Mesendoderm (in vitro differentiated cells): ENCODE results near the gene MACROD2.

ENCODE experiments used
- DNase-seq: peaks from one replicate; pipeline ENCODE4 v3.0.0; 2013
- H2AK5ac ChIP-seq: 2 replicates; pipeline ENCODE4 v1.6.1; 2013; ENCODE audit warnings: low read length, inconsistent platforms
- H2BK120ac ChIP-seq: 2 replicates; pipeline ENCODE4 v1.6.1; 2013; ENCODE audit warnings: low read depth, mild to moderate bottlenecking, low read length, moderate library complexity, mixed read lengths
- H2BK15ac ChIP-seq: replicated peaks from 2 replicates; pipeline ENCODE4 v1.6.1; 2013; ENCODE audit warnings: low read depth, mild to moderate bottlenecking, moderate library complexity
- H2BK5ac ChIP-seq: 2 replicates; pipeline ENCODE4 v1.6.1; 2013; ENCODE audit warnings: low read length, inconsistent platforms
- H3K18ac ChIP-seq: 2 replicates; pipeline ENCODE4 v1.6.1; 2013; ENCODE audit warnings: mild to moderate bottlenecking, low read length, mixed read lengths
- H3K23ac ChIP-seq: one replicate; pipeline ENCODE4 v1.6.1; 2013; ENCODE audit warnings: low read length
- H3K27ac ChIP-seq: 2 replicates; pipeline ENCODE4 v1.5.1; 2013; ENCODE audit warnings: low read depth, mild to moderate bottlenecking, inconsistent platforms, low read length, moderate library complexity
- H3K27me3 ChIP-seq: 2 replicates; pipeline ENCODE4 v1.6.1; 2013; ENCODE audit warnings: low read length, control low read depth, mild to moderate bottlenecking, inconsistent platforms; ENCODE audit not compliant: insufficient read depth, poor library complexity
- H3K36me3 ChIP-seq: 2 replicates; pipeline ENCODE4 v1.6.1; 2013; ENCODE audit warnings: low read length, inconsistent platforms; ENCODE audit not compliant: control insufficient read depth, insufficient read depth
- H3K4ac ChIP-seq: one replicate; pipeline ENCODE4 v1.6.1; 2013; ENCODE audit warnings: low read depth, mild to moderate bottlenecking, low read length, moderate library complexity
- H3K4me1 ChIP-seq: 2 replicates; pipeline ENCODE4 v1.6.1; 2013; ENCODE audit warnings: low read depth, low read length, inconsistent platforms; ENCODE audit not compliant: control insufficient read depth
- H3K4me2 ChIP-seq: 2 replicates; pipeline ENCODE4 v1.6.1; 2013; ENCODE audit warnings: low read length
- H3K4me3 ChIP-seq: 2 replicates; pipeline ENCODE4 v1.5.1; 2013; ENCODE audit warnings: mild to moderate bottlenecking, low read length
- H3K56ac ChIP-seq: one replicate; pipeline ENCODE4 v1.6.1; 2013; ENCODE audit warnings: low read length
- H3K79me1 ChIP-seq: 2 replicates; pipeline ENCODE4 v1.6.1; 2013; ENCODE audit warnings: low read length, inconsistent platforms
- H3K79me2 ChIP-seq: 2 replicates; pipeline ENCODE4 v1.6.1; 2013; ENCODE audit warnings: mild to moderate bottlenecking, low read length; ENCODE audit not compliant: control insufficient read depth, insufficient read depth
- H3K9ac ChIP-seq: 2 replicates; pipeline ENCODE4 v1.6.1; 2013; ENCODE audit warnings: low read length, inconsistent platforms
- H4K5ac ChIP-seq: one replicate; pipeline ENCODE4 v1.6.1; 2013; ENCODE audit warnings: low read length
- H4K8ac ChIP-seq: one replicate; pipeline ENCODE4 v1.6.1; 2013; ENCODE audit warnings: low read depth, mild to moderate bottlenecking, control low read depth, low read length, moderate library complexity
- WGBS: extraction: QIAGEN DNeasy Blood & Tissue Kit; methylation state at CpG from one replicate; pipeline ENCODE4 v1.1.7; 2013; ENCODE audit warnings: low lambda C conversion rate, missing lambda C conversion rate; ENCODE audit not compliant: insufficient coverage; ENCODE audit errors: extremely low coverage; 5-methylcytosine and 5-hydroxymethylcytosine counted together

MACROD2 gene

DNA sequence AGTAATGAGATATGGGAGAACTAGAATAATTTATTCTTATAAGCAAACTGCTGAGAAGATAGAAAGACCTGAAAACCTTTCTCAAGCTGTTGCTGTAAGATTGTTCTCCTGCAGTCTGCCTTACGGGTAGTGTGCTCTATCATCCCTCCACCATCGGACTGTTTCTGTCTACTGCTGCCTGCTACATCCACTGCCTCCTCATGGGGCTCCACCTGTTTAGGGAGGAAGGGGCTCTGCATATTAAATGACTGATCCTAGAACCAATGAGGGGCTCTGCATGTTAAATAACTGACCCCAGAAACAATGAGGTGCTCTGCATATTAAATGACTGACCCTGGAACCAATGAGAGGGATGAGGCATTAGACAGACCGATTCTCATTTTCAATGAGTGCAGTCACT, 1923.3 kb downstream of the MACROD2 start:
- no peak overlapping the region for H3K56ac ChIP-seq
- H2BK120ac ChIP-seq: no peak overlapping the region
- H2BK5ac ChIP-seq: no peak overlapping the region
- no peaks in the 10 kb centered on the region for H3K79me1 ChIP-seq
- H4K5ac ChIP-seq: no peak overlapping the region
- H3K4ac ChIP-seq: no peak overlapping the region
- no peaks in the 10 kb centered on the region for H3K4me1 ChIP-seq
- no peak overlapping the region for H2BK15ac ChIP-seq
- no peak overlapping the region for H3K18ac ChIP-seq
- no peak overlapping the region for H3K4me2 ChIP-seq
- no peaks in the 10 kb centered on the region for H3K36me3 ChIP-seq
- no peaks in the 10 kb centered on the region for H3K27me3 ChIP-seq
- no peak overlapping the region for H3K23ac ChIP-seq
- H3K27ac ChIP-seq: no peak overlapping the region
- H3K79me2 ChIP-seq: no peaks in the 10 kb centered on the region
- no peak overlapping the region for H2AK5ac ChIP-seq
- no peak overlapping the region for H3K9ac ChIP-seq
- H3K4me3 ChIP-seq: no peak overlapping the region
- H4K8ac ChIP-seq: no peak overlapping the region
- DNase-seq: peak; percentile 1
- WGBS: no CpG with 5 or more reads among the region's 3 CpGs

DNA sequence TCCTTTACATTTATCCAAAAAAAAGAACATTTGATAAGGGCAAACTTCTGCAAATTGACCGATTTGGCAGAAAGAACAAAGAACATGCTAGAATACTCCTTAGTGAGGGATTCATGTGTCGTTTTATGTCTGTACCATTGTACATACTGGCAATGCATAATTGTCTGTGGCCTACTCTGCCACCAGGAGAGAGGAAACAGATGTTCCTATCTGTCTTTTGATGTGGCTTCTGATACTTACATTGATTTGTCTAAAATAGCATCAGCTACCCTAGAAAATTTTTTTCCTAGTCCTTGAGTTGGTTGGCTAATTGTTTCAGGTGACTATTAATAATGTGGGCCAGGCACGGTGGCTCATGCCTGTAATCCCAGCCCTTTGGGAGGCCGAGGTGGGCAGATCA, 1923.8 kb downstream of the MACROD2 start:
- H3K79me2 ChIP-seq: no peaks in the 10 kb centered on the region
- H4K5ac ChIP-seq: no peak overlapping the region
- H3K56ac ChIP-seq: no peak overlapping the region
- H3K27ac ChIP-seq: no peak overlapping the region
- no peak overlapping the region for H4K8ac ChIP-seq
- no peak overlapping the region for H2BK120ac ChIP-seq
- H3K4me2 ChIP-seq: no peak overlapping the region
- no peak overlapping the region for H2BK5ac ChIP-seq
- H2AK5ac ChIP-seq: no peak overlapping the region
- H3K79me1 ChIP-seq: no peaks in the 10 kb centered on the region
- no peak overlapping the region for H3K4me3 ChIP-seq
- H3K36me3 ChIP-seq: no peaks in the 10 kb centered on the region
- H3K18ac ChIP-seq: no peak overlapping the region
- DNase-seq: no peak
- H3K4ac ChIP-seq: no peak overlapping the region
- H3K9ac ChIP-seq: no peak overlapping the region
- H3K23ac ChIP-seq: no peak overlapping the region
- no CpG with 5 or more reads among the region's 4 CpGs for WGBS
- H2BK15ac ChIP-seq: no peak overlapping the region
- no peaks in the 10 kb centered on the region for H3K27me3 ChIP-seq
- H3K4me1 ChIP-seq: no peaks in the 10 kb centered on the region

DNA sequence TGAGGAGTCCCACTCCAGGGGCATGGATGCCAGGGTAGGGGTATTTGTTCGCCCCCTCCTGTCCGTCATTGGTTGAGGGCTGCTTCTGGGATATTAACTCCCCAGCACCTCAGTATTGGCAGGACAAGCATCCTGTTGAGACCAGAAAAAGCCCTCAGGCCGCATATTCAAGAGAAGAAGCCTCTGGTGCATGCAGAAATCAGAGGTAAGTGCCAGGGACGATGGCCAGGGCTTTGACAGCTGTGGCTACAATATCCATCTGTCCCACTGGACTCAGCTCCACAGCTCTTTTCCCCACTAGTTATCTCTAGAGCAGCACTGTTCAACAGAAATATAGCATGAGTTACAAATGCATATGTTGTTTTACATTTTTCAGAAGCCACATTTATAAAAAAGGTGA, 1926.6 kb downstream of the MACROD2 start:
- Histone ChIP-seq H3K4me3 (no peak overlapping the region), H3K79me1 (no peaks in the 10 kb centered on the region), H2BK5ac (no peak overlapping the region), H3K4me1 (no peaks in the 10 kb centered on the region), H4K8ac (no peak overlapping the region), H3K79me2 (no peaks in the 10 kb centered on the region), H2BK15ac (no peak overlapping the region), H3K4ac (no peak overlapping the region), H2BK120ac (no peak overlapping the region), H3K27me3 (no peaks in the 10 kb centered on the region), H3K36me3 (no peaks in the 10 kb centered on the region), H3K4me2 (no peak overlapping the region), H3K56ac (no peak overlapping the region), H2AK5ac (no peak overlapping the region), H3K23ac (no peak overlapping the region), H3K18ac (no peak overlapping the region), H3K27ac (no peak overlapping the region), H3K9ac (no peak overlapping the region), H4K5ac (no peak overlapping the region)
- WGBS: no CpG with 5 or more reads among the region's 4 CpGs
- no peak for DNase-seq

DNA sequence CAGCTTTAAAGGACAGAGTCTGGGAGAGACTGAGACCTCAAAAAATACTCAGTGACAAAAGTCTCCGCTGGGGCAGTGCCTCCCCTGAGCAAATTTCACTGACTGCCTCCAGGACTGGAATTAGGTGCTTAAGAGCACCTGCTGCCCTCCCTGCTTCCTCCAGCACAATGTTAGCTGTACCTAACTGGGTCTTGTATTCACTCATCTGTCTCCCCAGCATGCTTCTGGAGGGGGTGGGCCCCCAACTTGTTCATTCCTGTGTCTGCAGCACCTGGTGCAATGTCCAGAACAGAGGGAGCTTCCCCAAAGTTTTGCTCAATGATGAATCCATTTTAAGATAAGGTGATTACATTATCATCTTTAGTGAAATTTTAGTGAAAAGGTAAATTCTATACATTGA, 1927.2 kb downstream of the MACROD2 start:
- no peak overlapping the region for H3K23ac ChIP-seq
- H3K27ac ChIP-seq: no peak overlapping the region
- H4K5ac ChIP-seq: no peak overlapping the region
- H3K4me2 ChIP-seq: no peak overlapping the region
- H2AK5ac ChIP-seq: no peak overlapping the region
- H3K27me3 ChIP-seq: no peaks in the 10 kb centered on the region
- no peak overlapping the region for H3K4ac ChIP-seq
- no peak for DNase-seq
- H3K79me1 ChIP-seq: no peaks in the 10 kb centered on the region
- H3K36me3 ChIP-seq: no peaks in the 10 kb centered on the region
- no peak overlapping the region for H4K8ac ChIP-seq
- H2BK120ac ChIP-seq: no peak overlapping the region
- no peak overlapping the region for H3K56ac ChIP-seq
- H3K4me1 ChIP-seq: no peaks in the 10 kb centered on the region
- H3K79me2 ChIP-seq: no peaks in the 10 kb centered on the region
- no peak overlapping the region for H3K9ac ChIP-seq
- WGBS: no CpG with 5 or more reads among the region's 1 CpG
- no peak overlapping the region for H2BK15ac ChIP-seq
- H3K18ac ChIP-seq: no peak overlapping the region
- H3K4me3 ChIP-seq: no peak overlapping the region
- no peak overlapping the region for H2BK5ac ChIP-seq

DNA sequence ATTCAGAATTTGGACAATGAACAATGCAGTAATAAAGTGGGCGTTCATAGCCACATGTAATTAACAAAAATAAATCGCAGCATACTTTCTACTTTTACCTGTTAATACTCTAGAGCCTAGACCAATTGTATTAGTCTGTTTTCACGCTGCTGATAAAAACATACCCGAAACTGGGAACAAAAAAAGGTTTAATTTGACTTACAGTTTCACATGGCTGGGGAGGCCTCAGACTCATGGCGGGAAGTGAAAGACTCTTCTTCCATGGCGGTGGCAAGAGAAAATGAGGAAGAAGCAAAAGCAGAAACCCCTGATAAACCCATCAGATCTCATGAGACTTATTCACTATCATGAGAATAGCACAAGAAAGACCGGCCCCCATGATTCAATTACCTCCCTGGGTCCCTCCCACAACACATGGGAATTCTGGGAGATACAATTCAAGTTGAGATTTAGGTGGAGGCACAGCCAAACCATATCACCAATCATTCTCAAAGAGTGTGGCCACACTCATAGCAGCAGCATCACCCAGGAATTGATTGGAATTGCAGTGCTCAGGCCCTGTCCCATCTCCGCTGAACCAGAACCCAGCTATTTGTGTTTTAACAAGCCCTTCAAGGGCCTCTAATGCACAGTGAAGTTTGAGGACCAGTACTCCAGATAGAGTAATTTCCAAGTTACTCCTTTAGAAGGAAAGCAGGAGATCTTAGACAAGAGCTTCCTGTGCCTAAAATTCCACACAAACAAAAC, 1927.9 kb downstream of the MACROD2 start:
- Histone ChIP-seq H3K79me2 (no peaks in the 10 kb centered on the region), H2BK15ac (no peak overlapping the region), H3K23ac (no peak overlapping the region), H3K27ac (no peak overlapping the region), H3K4me1 (no peaks in the 10 kb centered on the region), H3K56ac (no peak overlapping the region), H4K5ac (no peak overlapping the region), H2BK5ac (no peak overlapping the region), H2BK120ac (no peak overlapping the region), H3K18ac (no peak overlapping the region), H3K79me1 (no peaks in the 10 kb centered on the region), H3K36me3 (no peaks in the 10 kb centered on the region), H4K8ac (no peak overlapping the region), H3K9ac (no peak overlapping the region), H3K4me2 (no peak overlapping the region), H3K27me3 (no peaks in the 10 kb centered on the region), H2AK5ac (no peak overlapping the region), H3K4ac (no peak overlapping the region), H3K4me3 (no peak overlapping the region)
- no peak for DNase-seq
- no CpG with 5 or more reads among the region's 8 CpGs for WGBS

DNA sequence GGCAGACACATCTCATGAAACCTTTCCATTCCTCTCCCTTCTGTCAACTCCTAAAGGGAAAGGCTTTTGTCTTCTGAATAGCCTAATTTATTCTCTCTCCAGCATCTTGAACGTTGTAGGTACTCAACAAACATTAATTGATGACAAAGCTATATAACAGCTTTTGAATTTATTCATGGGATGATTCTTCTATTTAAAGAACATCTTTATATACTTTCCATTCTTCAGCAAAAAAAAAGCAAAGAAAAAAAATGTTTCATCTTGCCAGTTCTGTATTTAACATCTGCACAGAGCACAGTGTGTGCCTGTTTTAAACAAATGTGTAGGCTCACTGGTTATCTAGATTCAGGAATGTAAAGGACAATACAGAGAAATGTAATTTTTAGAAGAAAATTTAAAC, 1929.2 kb downstream of the MACROD2 start:
- H3K18ac ChIP-seq: no peak overlapping the region
- H2BK120ac ChIP-seq: no peak overlapping the region

More for the DNA sequence above, 1929.2 kb downstream of the MACROD2 start:
- no peak overlapping the region for H3K56ac ChIP-seq
- no peak overlapping the region for H3K27ac ChIP-seq
- no peak overlapping the region for H3K9ac ChIP-seq
- H3K27me3 ChIP-seq: no peaks in the 10 kb centered on the region
- no peak overlapping the region for H3K4me3 ChIP-seq
- H3K4me2 ChIP-seq: no peak overlapping the region
- no peak overlapping the region for H4K8ac ChIP-seq
- no peaks in the 10 kb centered on the region for H3K4me1 ChIP-seq
- H3K36me3 ChIP-seq: no peaks in the 10 kb centered on the region
- H2BK5ac ChIP-seq: no peak overlapping the region
- no CpG with 5 or more reads among the region's 1 CpG for WGBS
- H2BK15ac ChIP-seq: no peak overlapping the region
- no peak overlapping the region for H2AK5ac ChIP-seq
- no peaks in the 10 kb centered on the region for H3K79me1 ChIP-seq
- no peak overlapping the region for H4K5ac ChIP-seq
- no peak overlapping the region for H3K23ac ChIP-seq
- H3K4ac ChIP-seq: no peak overlapping the region
- DNase-seq: no peak
- H3K79me2 ChIP-seq: no peaks in the 10 kb centered on the region
